Cardiac fibroblast (primary cell): ENCODE data around the gene PTTG1IP.

Experiments used
- DNase-seq, 2 donors: peaks; one replicate each; pipeline versions ENCODE4 v3.0.0 to v3.0.0-alpha.2; 2010; ENCODE audit warnings: low read depth in 2 of 2
- H3K4me3 ChIP-seq, 2 donors: replicated peaks in 1 of 2; 1 replicate in 1 of 2; 2 replicates in 1 of 2; pipeline ENCODE4 v1.5.1; 2011; ENCODE audit warnings: low read depth in 2 of 2, low read length in 2 of 2, mild to moderate bottlenecking in 2 of 2, moderate library complexity in 1 of 2
- CTCF ChIP-seq: IDR thresholded peaks from one replicate; pipeline ENCODE4 v1.5.1; 2011; ENCODE audit warnings: low read depth, mild to moderate bottlenecking, low read length, inconsistent platforms

The PTTG1IP gene

DNA sequence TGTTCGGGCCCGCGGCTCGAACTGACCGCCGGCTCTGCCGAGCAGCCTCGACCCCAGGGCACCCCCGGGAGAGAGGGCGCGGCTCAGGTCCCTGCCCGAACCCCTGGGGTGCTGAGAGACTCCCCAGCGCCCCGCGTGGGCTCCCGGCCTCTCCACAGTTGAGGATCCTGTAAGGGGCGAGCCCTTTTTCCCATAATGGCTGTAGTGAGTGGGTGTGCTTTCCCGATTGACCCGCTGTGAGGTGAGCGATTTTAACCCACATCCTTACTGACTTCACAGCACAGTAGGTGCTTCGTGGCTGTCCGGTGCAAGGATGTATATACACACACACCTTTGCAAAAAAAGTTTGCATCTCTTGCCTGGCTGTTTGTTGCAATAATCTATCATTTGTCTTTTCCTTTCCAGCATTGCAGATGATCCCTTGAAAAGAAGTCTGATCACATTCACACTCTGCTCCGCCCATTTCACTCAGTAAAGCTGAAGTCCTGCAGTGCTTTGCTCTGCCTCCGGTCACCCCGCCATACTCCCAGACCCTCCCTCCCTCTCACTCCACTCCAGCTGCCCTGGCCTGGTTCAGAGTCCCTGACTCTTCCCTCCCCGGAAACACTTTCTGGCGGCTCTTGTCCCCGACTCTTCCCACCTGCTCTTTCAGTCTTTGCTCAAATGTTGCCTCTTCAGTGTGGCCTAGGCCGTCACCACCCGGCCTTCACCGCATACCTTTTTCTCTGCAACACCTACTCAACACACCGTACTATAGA is 70.9 kb downstream of the PTTG1IP start:
- no peak for TF ChIP-seq CTCF
- peak overlapping the region; percentile 88 to 90 for H3K4me3 ChIP-seq
- peak in 1 of 2 donors; percentile 13 for DNase-seq

GRCh38 chr21:44801468-44802395 is 71.8 kb downstream of the PTTG1IP start, which contains the start of gene UBE2G2:
Gene UBE2G2 (minus strand): TSS chr21:44801820. CDS start chr21:44801748, 72 bp downstream.
- H3K4me3 ChIP-seq, result peak within 1 kb of the TSS; percentile 88 to 90

GRCh38 chr21:44800971-44801467 is 72.5 kb downstream of the PTTG1IP start:
- H3K4me3 ChIP-seq, result peak overlapping the region; percentile 88 to 90
- TF ChIP-seq CTCF, result peak; percentile 37
- peak; percentile 31 to 49 for DNase-seq

More at GRCh38 chr21:44801468-44802395, 71.8 kb downstream of the PTTG1IP start, which contains the start of gene UBE2G2:
- peak; percentile 77 to 78 for DNase-seq
- TF ChIP-seq CTCF, result no peak

DNA sequence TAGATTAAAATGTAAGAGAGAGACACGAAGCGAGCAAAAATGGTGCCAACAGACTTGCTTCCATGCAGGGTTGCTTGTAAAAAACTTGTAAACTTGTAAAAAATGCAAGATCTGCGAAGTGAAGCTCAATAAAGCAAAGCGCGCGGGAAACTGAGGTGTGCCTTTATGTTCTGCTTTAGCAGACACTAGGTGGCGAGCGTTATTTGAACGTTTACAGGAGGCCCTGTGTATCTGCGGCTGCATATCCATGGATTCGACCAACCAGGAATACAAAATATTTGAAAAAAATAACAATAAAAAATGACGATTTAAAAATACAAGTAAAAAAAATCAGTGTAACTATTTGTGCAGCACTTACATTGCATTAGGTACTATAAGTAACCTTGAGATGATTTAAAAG is 73.4 kb downstream of the PTTG1IP start:
- TF ChIP-seq CTCF, result peak; percentile 41
- peak overlapping the region; percentile 11 to 90 for H3K4me3 ChIP-seq
- DNase-seq, result peak; percentile 69 to 72

GRCh38 chr21:44799646-44800045 is 73.8 kb downstream of the PTTG1IP start:
- no peak overlapping the region for H3K4me3 ChIP-seq
- no peak for TF ChIP-seq CTCF
- DNase-seq, result no peak
